GM21367 (cell line): ENCODE measurements around the gene FAM171A1.
"Not testable (repeated sequence)": the region's sequence is repeated elsewhere in the genome, so short reads cannot be mapped to it uniquely, and the experiment has no call there.

ENCODE experiments used
- ATAC-seq: cut with Tn5 transposase; IDR thresholded peaks from one replicate; pipeline ENCODE4 v1.9.1; 2021; ENCODE audit not compliant: unreplicated experiment

The FAM171A1 gene

DNA sequence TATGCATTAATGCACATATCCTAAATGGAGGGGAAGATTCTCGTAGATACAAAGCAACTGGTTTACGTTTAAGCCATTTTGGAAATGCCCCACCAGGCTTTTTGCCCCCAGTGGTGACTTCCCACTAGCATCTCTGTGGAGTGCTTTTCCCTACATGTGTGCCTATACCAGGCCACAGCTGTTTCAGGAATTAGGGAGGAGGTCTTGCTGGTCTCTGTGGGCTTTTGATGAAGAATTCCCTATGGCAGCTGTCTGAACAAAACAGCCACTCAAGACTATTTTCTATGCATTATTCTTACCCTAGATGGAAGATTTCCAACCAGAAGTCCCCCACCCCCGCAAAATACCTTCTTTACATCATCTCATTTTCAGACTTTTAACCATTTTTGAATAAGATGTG, 150.6 kb downstream of the FAM171A1 start:
- no peak for ATAC-seq

DNA sequence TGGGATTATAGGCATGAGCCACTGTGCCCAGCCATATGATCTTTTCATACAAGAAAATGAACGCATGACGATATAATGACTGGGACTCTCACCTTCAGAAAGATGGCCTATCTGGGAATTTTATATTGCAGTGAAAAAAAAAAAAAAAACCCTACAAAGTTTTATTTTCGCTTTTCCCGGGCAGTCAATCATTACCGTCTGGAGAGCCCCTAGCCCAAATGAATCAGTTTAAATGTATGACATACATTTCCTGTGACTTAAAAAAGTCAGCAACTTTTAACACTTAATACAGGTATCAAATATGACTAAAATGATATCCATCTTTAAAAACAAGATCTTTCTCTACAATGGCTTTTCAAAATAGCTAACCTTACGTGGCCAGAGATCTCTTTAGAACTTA, 154.4 kb downstream of the FAM171A1 start:
- no peak for ATAC-seq

DNA sequence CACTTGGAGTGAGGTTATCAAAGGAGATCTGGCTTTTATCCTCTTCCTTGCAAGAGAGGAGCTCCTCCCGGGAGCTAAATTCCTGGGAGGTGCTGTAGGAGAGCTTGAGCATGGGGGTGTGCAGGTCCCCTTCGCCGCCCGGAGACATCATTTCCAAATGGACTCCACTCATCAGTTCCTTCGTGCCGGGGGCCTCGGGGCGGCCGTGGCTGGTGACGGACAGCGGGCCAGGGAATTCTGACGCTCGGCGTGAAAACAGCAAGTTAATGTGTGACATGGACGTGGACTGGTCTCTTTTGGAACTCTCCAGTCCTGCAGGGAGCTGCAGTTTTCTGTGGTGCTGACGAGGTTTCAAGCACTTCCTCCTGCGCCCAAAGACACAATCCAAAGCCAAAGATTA, 156.9 kb downstream of the FAM171A1 start:
- no peak for ATAC-seq

DNA sequence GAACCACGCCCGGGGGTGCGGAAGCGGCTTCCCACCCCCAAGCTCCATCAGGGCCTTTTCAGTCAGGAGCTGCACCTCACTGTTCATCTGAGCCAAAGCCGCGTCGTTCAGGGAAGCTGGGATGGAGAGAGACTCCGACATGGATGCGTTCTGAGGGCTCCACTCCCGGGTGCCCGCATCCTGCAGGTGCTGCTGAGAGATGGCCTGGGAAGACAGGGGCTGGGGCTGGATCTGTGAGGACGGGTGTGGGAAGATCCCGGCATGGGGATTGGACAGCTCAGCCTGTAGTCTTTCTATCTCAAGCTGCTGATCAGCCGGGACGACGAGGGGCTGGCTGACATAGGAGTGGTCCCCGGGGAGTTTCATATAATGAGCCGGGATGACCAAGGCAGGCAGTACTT, 157.6 kb downstream of the FAM171A1 start:
- ATAC-seq, result no peak

DNA sequence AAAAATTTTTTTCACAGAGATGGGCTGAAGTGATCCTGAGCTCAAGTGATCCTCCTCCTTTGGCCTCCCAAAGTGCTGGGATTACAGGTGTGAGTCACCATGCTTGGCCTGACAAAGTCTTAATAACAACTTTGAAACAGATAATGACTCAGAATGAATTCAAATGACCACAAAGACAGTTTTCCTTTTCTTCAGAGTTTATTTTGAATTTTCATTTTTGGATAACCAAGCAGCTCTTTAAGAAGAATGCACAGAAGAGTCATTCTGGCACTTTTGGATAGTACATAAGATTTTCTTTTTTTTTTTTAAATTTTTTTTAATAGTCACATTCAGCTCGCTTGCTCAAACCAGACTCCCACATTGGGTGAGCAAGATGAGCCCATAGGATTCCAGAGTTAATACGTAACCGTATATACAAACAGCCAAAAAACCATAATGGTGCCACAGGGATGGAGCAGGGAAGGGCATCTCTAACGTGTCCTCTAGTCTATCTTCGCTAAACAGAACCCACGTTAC, 159.6 kb downstream of the FAM171A1 start:
- no peak for ATAC-seq

DNA sequence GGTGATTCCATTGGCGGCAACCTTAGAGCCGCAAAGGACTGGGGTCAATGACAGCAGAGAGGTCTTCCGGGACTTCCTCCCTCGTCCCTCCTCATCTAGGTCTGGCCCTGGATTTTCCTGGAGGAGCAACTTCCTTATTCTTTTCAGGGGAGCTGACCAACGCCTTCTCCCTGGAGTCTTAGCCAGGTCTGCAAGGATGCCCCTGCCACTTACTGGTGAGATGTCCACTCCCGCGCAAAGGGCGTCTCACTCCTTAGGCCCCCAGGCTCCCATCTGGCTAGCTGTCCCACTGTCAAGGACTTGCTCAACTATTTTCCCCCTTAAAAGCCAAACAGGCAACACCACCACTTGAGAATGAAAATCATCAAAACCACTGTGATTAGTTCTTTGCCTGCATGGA, 160.6 kb downstream of the FAM171A1 start:
- ATAC-seq, result no peak

DNA sequence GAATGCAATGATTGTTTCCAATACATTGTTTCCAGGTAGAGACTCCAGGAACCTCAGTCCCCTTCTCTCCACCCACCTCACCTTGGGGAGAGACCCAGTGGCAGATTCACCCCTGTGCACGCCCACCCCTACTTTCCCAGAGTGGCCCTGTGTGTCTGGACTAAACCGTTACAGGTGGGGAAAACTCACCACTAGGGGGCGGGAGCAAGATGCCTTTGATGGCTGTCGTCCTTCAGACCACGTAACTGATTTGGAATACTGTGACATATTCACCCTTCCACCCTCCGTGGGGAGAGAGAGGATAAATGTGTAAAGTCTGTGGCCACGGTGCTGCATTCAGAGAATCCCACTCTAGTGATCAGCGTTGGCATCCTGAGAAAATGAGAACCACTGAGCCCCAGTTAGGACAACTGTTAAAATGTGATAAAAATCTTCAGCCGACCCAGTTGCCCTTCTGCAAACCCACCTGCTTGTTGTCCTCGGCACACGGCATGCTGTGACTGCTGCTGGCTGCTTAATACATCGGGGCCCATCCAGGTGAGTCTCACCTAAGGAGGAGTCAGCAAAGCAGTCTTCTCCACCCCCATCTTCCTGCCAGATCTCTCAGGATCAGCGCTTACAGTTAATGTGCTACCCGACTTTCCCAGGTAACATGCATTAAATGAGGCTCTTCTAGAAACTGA, 161.1 kb downstream of the FAM171A1 start:
- ATAC-seq, result peak; percentile 79

DNA sequence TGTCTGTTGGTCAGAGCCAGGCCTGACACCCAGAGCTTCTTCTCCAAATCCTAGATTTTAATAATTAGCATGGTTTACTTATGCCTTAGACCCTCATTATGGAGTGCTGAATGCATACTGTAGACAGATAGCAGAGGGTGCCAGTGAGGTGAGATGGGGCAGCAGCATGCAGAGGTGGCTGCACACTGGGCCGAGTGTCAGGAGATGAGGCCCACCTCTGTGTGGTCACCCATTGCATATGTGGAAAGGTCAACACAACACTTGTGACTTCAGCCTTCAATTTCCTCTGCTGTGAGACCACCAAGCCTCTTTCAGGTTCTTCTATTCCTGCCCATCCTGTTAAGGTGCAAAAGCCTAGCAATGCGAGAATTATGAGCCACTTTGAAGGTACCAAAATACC, 162.9 kb downstream of the FAM171A1 start:
- ATAC-seq, result no peak

DNA sequence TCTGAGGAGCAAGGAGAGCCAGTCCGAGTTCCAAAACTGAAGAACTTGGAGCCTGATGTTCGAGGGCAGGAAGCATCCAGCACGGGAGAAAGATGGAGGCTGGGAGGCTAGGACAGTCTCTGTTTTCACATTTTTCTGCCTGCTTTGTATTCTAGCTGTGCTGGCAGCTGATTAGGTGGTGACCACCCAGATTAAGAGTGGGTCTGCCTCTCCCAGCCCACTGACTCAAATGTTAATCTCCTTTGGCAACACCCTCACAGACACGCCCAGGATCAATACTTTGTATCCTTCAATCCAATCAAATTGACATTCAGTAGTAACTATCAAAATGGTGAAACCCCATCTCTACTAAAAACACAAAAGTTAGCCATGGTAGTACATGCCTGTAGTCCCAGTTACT, 163.7 kb downstream of the FAM171A1 start:
- not testable (repeated sequence) for ATAC-seq

DNA sequence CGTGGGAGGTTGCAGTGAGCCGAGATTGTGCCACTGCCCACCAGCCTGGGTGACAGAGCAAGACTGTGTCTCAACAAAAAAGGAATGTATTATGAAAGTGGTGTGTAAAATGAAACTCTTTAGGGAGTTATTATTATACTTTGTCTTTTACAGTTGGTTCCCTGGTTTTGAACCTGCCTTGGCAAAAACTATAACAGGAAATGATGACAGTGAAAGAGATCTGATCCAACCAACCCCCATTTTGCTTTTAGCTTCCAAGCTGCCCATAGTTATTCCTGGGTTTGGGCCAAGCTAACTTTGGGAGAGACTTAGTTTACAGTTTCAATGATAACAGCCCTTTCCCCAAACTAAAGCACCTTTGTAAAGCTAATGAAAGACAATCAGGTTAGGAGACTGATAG, 168.4 kb downstream of the FAM171A1 start:
- ATAC-seq, result no peak

DNA sequence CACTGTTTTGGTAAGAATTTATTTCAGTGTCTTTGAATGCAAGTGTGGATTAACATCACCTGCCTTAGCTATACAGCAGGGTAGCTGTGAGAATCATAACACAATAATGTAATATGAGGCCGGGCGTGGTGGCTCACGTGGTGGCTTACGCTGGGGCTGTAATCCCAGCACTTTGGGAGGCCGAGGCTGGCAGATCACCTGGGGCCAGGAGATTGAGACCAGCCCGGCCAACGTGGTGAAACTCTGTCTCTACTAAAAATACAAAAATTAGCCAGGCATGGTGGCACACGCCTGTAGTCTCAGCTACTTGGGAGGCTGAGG, 168.8 kb downstream of the FAM171A1 start:
- not testable (repeated sequence) for ATAC-seq

DNA sequence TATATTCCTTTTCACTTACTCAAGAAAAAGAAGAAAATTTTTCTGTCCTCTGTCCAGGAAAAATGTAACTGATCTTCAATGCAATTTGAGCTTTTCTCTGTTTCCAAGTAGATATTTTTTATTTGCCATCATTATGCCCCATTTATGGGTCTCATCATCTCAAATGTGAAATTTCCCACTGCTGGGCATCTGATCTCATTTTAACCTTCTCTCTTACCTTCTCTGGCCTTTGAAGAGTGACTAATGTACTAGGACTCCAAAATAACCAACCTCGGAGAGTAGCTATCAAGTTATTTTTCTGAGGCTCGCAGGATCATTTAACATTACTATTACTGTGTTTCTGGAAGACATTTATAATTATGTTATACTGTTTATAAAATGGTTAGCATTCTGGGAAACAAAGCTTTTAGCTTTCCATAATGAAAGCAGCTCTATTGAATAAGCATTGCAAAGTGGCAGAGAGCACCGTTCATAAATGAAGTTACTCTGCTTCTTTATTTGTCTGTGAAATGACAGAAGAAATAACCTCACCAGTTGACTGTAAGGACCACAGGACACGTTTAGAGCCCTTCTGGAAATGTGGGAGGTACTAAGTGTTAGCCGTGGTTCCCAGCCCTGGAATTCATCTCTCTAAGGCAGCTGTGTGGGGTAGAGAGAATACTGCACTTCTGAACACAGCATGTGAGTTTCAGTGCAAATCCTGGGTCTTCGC, 169.3 kb downstream of the FAM171A1 start:
- ATAC-seq, result no peak

DNA sequence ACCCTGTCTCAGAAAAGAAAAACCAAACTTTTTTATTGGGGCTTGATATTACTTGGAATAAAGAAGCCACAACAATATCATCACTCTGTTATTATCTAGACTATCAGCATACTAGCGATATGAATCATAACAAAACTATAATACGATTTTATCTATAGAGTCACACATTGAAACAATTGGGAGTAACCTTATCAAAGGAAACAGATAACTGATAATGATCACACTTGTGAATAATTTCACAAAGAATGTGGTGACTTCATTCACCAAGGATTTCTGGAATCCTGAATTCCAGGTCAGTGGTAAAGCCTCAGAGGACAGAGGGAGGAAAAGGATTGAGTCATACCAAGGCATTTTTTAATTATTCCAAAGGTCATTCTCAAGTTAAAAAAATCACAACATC, 170.5 kb downstream of the FAM171A1 start:
- ATAC-seq, result no peak

DNA sequence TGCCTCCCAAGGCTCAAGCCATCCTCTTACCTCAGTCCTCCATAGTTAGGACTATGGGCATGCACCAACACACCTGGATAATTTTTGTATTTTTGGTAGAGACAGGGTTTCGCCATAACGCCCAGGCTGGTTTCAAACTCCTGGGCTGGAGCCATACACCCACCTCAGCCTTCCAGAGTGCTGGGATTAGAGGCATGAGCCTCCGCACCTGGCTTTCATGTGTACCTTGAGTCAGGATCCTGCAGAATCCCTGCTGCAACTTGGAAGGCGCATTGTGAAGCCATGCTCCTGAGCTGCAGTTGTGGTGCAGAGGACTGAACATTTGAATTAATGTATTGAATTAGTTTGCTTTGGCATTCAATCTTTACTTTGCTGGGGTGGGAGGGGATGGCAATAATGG, 173.2 kb downstream of the FAM171A1 start:
- ATAC-seq, result no peak

DNA sequence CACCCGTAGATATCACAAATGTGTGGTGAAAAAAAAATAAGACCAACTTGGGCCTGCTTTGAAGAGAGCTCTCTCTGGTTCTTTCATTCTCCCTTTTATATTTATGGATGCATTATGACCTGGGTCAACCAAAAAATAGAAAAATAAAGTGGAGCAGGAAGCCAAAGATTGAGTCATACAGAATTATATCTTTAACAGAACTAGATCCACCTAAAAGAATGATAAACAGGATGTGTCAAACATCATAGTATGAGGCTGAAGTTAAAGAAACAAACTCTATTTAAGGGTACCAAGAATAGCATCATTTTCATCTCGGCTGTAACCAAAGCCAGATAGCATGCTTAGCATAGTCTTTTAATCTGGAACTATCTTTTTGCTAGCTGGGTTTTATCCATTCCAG, 173.8 kb downstream of the FAM171A1 start:
- no peak for ATAC-seq

DNA sequence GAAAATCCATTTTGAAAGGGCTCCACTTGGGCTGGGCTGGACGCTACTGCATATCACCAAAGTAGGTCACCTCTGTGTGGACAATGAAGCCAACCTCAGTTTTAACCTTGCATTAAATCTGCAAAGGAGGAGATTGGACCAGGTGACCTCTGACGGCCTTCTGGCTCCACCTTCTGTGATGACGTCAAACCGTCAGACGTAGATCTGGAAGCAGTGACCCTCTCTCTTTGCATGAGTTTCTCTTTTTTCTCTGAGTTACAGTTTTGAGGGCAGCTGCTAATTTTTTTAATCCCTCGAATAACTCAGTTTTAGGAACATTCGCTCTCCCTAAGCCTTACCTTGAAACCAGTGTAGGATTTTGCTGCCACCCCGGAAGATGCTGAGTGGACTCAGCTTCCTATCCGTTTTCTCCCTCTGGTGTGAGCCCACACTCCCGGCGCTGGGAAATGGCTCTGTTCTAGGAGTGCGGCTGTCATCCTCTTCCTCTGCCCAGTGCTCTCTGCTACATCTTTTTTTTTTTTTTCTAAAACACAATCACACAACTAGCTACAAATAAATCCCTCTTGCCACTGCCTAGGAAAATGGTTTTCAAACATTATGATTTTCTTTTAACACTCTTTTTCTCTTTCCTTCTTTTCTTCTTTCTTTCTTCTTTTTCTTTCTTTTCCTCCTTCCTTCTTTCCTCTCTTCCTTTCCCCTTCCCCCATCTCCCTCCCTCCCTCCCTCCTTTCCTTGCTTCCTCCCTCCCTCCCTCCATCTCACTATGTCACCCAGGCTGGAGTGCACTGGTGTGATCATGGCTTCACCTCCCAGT, 174.9 kb downstream of the FAM171A1 start:
- no peak for ATAC-seq

DNA sequence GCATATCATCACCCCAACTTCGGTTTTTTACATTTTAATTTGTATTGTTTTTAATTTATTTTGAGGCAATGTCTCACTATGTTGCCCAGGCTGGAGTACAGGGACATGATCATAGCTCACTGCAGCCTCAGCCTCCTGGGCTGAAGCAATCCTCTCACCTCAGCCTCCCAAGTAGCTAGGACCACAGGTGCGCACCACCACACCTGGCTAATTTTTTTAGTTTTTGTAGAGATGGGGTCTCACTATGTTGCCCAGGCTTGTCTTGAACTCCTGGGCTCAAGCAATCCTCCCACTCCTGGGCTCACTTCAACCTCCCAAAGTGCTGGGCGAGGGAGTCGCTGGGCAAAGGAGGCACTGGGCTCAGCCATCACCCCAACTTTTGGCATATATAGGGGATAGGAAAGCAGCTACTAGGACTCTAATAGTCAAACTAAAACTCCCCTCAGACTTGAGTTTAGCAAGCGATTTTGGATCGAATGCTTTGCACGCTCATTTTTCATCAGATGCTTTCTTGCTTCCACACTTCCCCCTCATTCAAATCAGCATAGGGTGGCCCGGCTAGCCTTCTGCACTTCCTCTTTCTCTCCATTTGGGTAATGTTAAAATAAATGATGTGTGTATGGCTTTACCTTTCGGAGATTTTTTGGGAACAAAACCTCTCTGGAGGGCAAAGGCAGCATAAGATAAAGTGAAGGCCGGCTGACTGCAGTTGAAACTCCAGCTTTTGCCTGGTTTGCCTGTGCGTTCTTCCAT, 181.8 kb downstream of the FAM171A1 start:
- no peak for ATAC-seq

DNA sequence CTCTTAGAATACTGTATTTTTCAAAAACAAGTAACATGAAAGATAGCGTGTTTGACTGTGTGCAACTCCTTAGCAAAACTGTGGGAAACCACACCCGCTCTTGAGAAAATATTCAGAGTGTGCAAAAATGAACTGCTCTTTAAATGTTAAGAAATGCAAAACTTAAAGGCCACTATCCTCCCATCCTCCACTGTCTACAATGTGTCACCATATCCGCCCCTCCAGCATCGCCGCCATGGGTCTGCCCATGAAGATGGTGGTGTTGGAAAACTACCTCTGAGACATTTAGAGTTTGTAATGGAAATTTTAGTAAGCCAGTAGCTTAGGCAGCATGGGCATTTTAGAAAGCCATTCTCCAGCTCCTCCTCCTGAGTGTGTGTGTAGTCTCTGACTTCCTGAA, 182.5 kb downstream of the FAM171A1 start:
- no peak for ATAC-seq

DNA sequence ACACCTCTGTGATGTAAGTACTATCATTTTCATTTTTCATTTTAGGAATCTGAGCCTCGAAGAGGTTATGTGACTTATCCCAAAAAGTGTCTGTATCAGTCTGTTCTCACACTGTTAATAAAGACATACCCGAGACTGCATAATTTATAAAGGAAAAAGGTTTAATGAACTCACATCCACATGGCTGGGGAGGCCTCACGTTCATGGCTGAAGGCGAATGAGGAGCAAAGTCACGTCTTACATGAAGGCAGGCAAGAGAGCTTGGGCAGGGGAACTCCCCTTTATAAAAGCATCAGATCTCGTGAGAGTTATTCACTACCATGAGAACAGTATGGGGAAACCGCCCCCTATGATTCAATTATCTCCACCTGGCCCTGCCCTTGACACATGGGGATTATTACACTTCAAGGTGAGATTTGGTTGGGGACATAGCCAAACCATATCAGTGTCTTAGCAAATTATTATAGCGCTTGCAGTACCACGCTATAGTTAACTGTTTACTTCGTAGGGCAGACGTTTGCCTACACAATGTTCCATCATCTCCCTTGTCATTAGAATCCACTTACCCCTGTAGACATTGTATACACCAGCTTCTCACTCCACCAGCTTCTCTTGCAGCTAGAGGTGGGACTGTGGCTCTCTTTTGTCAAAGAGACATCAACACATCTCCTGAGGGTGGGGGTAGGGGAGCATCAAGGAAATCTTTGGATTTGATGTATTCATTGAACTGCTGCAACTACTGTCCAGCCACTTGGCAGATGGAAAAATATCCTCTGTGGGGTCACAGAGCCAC, 187.2 kb downstream of the FAM171A1 start:
- ATAC-seq, result no peak

DNA sequence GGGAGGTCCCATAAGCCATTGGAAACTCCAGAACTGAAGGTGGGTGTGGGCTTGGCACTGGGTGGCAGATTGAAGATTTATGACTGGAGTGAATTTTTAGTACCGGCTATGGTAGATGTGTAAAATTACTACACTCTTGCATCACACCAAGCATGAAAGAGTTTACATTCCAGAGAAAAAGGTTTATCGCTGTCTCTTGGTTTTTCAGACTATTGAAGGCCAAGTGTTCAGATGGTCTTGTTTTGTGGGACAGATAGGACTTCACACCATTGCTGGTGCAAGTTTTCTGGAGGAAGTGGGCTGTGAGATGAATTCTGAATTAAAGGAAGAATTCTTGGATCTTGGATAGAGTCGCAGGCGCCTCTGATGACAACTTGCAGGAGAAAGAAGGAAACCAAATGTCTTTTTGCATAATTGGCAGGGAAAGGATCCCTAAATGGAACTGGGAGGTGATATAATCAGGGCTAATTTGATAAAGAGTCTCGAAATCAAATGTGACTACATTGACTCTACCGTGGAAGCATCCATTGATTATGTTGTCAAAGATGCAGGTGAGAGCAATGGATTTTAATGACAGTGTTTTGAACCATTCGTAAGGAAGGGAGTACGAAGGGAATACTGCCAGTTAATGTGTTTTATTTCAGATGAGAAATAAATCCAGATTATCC, 188.4 kb downstream of the FAM171A1 start:
- ATAC-seq, result no peak
